ENCODE results near the gene PYY.
"Not testable (repeated sequence)": the region's sequence is repeated elsewhere in the genome, so short reads cannot be mapped to it uniquely, and the experiment has no call there.

PYY gene

GRCh38 chr17:43966276-43966675 lies 12.5 kb upstream of the PYY start:
- H3K9me3 Mint-ChIP-seq = no peaks in the 10 kb centered on the region
- no peaks in the 10 kb centered on the region for H3K4me1 Mint-ChIP-seq
- H3K4me3 Mint-ChIP-seq = no peak overlapping the region
- no peaks in the 10 kb centered on the region for H3K36me3 Mint-ChIP-seq
- H3K27ac Mint-ChIP-seq = no peak overlapping the region
- H3K27me3 Mint-ChIP-seq = no peaks in the 10 kb centered on the region

GRCh38 chr17:43962479-43962878 lies 8.7 kb upstream of the PYY start:
- no peaks in the 10 kb centered on the region for H3K36me3 Mint-ChIP-seq
- H3K27ac Mint-ChIP-seq = no peak overlapping the region
- no peaks in the 10 kb centered on the region for H3K9me3 Mint-ChIP-seq
- H3K4me1 Mint-ChIP-seq = no peaks in the 10 kb centered on the region
- no peak overlapping the region for H3K4me3 Mint-ChIP-seq
- H3K27me3 Mint-ChIP-seq = no peaks in the 10 kb centered on the region

- Mint-ChIP-seq H3K27me3 (no peaks in the 10 kb centered on the region), H3K9me3 (no peaks in the 10 kb centered on the region), H3K4me3 (no peak overlapping the region), H3K27ac (no peak overlapping the region), H3K36me3 (no peaks in the 10 kb centered on the region), H3K4me1 (no peaks in the 10 kb centered on the region)
These were observed 8.2 kb upstream of the PYY start for GRCh38 chr17:43961954-43962353.

- H3K4me1 Mint-ChIP-seq, H3K27me3 Mint-ChIP-seq, H3K27ac Mint-ChIP-seq, H3K4me3 Mint-ChIP-seq, H3K9me3 Mint-ChIP-seq, H3K36me3 Mint-ChIP-seq: not testable (repeated sequence)
These were observed 7.6 kb upstream of the PYY start for GRCh38 chr17:43961292-43961691.

- H3K4me1 Mint-ChIP-seq = no peaks in the 10 kb centered on the region
- peaks cover 6% of the 10 kb centered on the region for H3K27me3 Mint-ChIP-seq
- H3K9me3 Mint-ChIP-seq = no peaks in the 10 kb centered on the region
- no peak overlapping the region for H3K4me3 Mint-ChIP-seq
- H3K27ac Mint-ChIP-seq = no peak overlapping the region
- H3K36me3 Mint-ChIP-seq = no peaks in the 10 kb centered on the region
These were observed 5.1 kb upstream of the PYY start for GRCh38 chr17:43958748-43959352.

- Mint-ChIP-seq H3K36me3 (no peaks in the 10 kb centered on the region), H3K4me3 (no peak overlapping the region), H3K4me1 (peaks cover 7% of the 10 kb centered on the region), H3K27me3 (peaks cover 21% of the 10 kb centered on the region), H3K27ac (no peak overlapping the region), H3K9me3 (no peaks in the 10 kb centered on the region)
These were observed 2.5 kb upstream of the PYY start for GRCh38 chr17:43956222-43956621.

- H3K4me3 Mint-ChIP-seq = no peak overlapping the region
- no peaks in the 10 kb centered on the region for H3K36me3 Mint-ChIP-seq
- no peaks in the 10 kb centered on the region for H3K9me3 Mint-ChIP-seq
- H3K4me1 Mint-ChIP-seq = peaks cover 7% of the 10 kb centered on the region
- peaks cover 28% of the 10 kb centered on the region for H3K27me3 Mint-ChIP-seq
- no peak overlapping the region for H3K27ac Mint-ChIP-seq
These were observed 745 bp downstream of the PYY start for GRCh38 chr17:43952724-43953666.

- H3K36me3 Mint-ChIP-seq = no peaks in the 10 kb centered on the region
- H3K4me3 Mint-ChIP-seq = no peak overlapping the region
- peaks cover 7% of the 10 kb centered on the region for H3K4me1 Mint-ChIP-seq
- peaks cover 28% of the 10 kb centered on the region for H3K27me3 Mint-ChIP-seq
- no peak overlapping the region for H3K27ac Mint-ChIP-seq
- no peaks in the 10 kb centered on the region for H3K9me3 Mint-ChIP-seq
These were observed 1.4 kb downstream of the PYY start for GRCh38 chr17:43952351-43952723.

- no peaks in the 10 kb centered on the region for H3K9me3 Mint-ChIP-seq
- H3K4me1 Mint-ChIP-seq = peaks cover 7% of the 10 kb centered on the region
- peaks cover 28% of the 10 kb centered on the region for H3K27me3 Mint-ChIP-seq
- no peak overlapping the region for H3K4me3 Mint-ChIP-seq
- no peak overlapping the region for H3K27ac Mint-ChIP-seq
- no peaks in the 10 kb centered on the region for H3K36me3 Mint-ChIP-seq
These were observed 2.0 kb downstream of the PYY start for GRCh38 chr17:43951750-43952149.

- H3K27me3 Mint-ChIP-seq = peaks cover 30% of the 10 kb centered on the region
- H3K9me3 Mint-ChIP-seq = no peaks in the 10 kb centered on the region
- no peak overlapping the region for H3K4me3 Mint-ChIP-seq
- H3K36me3 Mint-ChIP-seq = no peaks in the 10 kb centered on the region
- H3K4me1 Mint-ChIP-seq = peaks cover 7% of the 10 kb centered on the region
- H3K27ac Mint-ChIP-seq = no peak overlapping the region
These were observed 3.2 kb downstream of the PYY start for GRCh38 chr17:43950554-43950953.

- no peaks in the 10 kb centered on the region for H3K9me3 Mint-ChIP-seq
These were observed 4.0 kb downstream of the PYY start for GRCh38 chr17:43949781-43950180.

GRCh38 chr17:43946781-43947180 lies 7.0 kb downstream of the PYY start:
- H3K27ac Mint-ChIP-seq = no peak overlapping the region
- H3K36me3 Mint-ChIP-seq = no peaks in the 10 kb centered on the region
- H3K4me3 Mint-ChIP-seq = no peak overlapping the region
- H3K9me3 Mint-ChIP-seq = no peaks in the 10 kb centered on the region
- peaks cover 13% of the 10 kb centered on the region for H3K27me3 Mint-ChIP-seq
- H3K4me1 Mint-ChIP-seq = peaks cover 4% of the 10 kb centered on the region

More at GRCh38 chr17:43949781-43950180, 4.0 kb downstream of the PYY start:
- Mint-ChIP-seq H3K27ac (no peak overlapping the region), H3K4me1 (peaks cover 8% of the 10 kb centered on the region), H3K4me3 (no peak overlapping the region), H3K27me3 (peaks cover 30% of the 10 kb centered on the region), H3K36me3 (no peaks in the 10 kb centered on the region)

GRCh38 chr17:43945074-43945829 lies 8.5 kb downstream of the PYY start:
- H3K27ac Mint-ChIP-seq = no peak overlapping the region
- H3K9me3 Mint-ChIP-seq = no peaks in the 10 kb centered on the region
- H3K4me1 Mint-ChIP-seq = peaks cover 4% of the 10 kb centered on the region
- H3K4me3 Mint-ChIP-seq = no peak overlapping the region
- peaks cover 4% of the 10 kb centered on the region for H3K27me3 Mint-ChIP-seq
- H3K36me3 Mint-ChIP-seq = no peaks in the 10 kb centered on the region

- Mint-ChIP-seq H3K27ac (no peak within 1 kb of the TSS), H3K4me3 (no peak within 1 kb of the TSS), H3K36me3 (no peaks in the 10 kb centered on the region), H3K4me1 (peaks cover 8% of the 10 kb centered on the region), H3K9me3 (no peaks in the 10 kb centered on the region), H3K27me3 (peaks cover 4% of the 10 kb centered on the region)
These were observed 11.6 kb downstream of the PYY start, which contains the start of gene PPY for GRCh38 chr17:43942051-43942685. PPY (minus strand) TSS chr17:43942476; CDS start chr17:43941654, 822 bp downstream.

GRCh38 chr17:43940630-43941029 lies 13.1 kb downstream of the PYY start:
- no peak overlapping the region for H3K4me3 Mint-ChIP-seq
- no peak overlapping the region for H3K27ac Mint-ChIP-seq
- H3K36me3 Mint-ChIP-seq = no peaks in the 10 kb centered on the region
- H3K9me3 Mint-ChIP-seq = no peaks in the 10 kb centered on the region
- H3K4me1 Mint-ChIP-seq = peaks cover 8% of the 10 kb centered on the region
- H3K27me3 Mint-ChIP-seq = peaks cover 3% of the 10 kb centered on the region
